Measurements from ENCODE around the gene RUNDC3A. TPM values are rescaled to one million over a fixed set of nuclear protein-coding genes. Genes with fewer than 3 reads are reported as not detected.
A peak's percentile ranks its signal among the peaks of the same experiment; 100 is the strongest.

The RUNDC3A gene
- not detected in 2 replicates for total RNA-seq (2014; rRNA removed; shearing (Covaris generic); ENCODE audit: low replicate concordance)

GRCh38 chr17:44308320-44308818, at the start of gene RUNDC3A:
Gene RUNDC3A (plus strand): TSS chr17:44308601. CDS start chr17:44308833, 232 bp downstream.
- H3K27me3 ChIP-seq = peaks cover 11% of the 10 kb centered on the region
- H3K4me3 ChIP-seq = peak within 1 kb of the TSS; percentile 41
- no peaks in the 10 kb centered on the region for H3K36me3 ChIP-seq

GRCh38 chr17:44258811-44259351, 49.5 kb upstream of the RUNDC3A start:
- peaks cover 18% of the 10 kb centered on the region for H3K27me3 ChIP-seq
- DNase-seq = no peak

More at GRCh38 chr17:44308320-44308818, at the start of gene RUNDC3A:
- H3K9me3 ChIP-seq = no peaks in the 10 kb centered on the region
- peak; percentile 80 for DNase-seq

GRCh38 chr17:44260296-44260695, 48.1 kb upstream of the RUNDC3A start:
- Histone ChIP-seq H3K9me3 (no peaks in the 10 kb centered on the region), H3K4me3 (no peak overlapping the region), H3K27me3 (peaks cover 6% of the 10 kb centered on the region), H3K36me3 (no peaks in the 10 kb centered on the region)
- DNase-seq = no peak

More at GRCh38 chr17:44258811-44259351, 49.5 kb upstream of the RUNDC3A start:
- H3K9me3 ChIP-seq = no peaks in the 10 kb centered on the region
- no peak overlapping the region for H3K4me3 ChIP-seq
- no peaks in the 10 kb centered on the region for H3K36me3 ChIP-seq

GRCh38 chr17:44262654-44263225, 45.7 kb upstream of the RUNDC3A start:
- no peaks in the 10 kb centered on the region for H3K9me3 ChIP-seq
- H3K4me3 ChIP-seq = no peak overlapping the region
- no peaks in the 10 kb centered on the region for H3K27me3 ChIP-seq
- no peak for DNase-seq
- H3K36me3 ChIP-seq = no peaks in the 10 kb centered on the region

- Histone ChIP-seq H3K36me3 (no peaks in the 10 kb centered on the region), H3K4me3 (no peak overlapping the region), H3K9me3 (no peaks in the 10 kb centered on the region), H3K27me3 (no peaks in the 10 kb centered on the region)
- no peak for DNase-seq
Measured at GRCh38 chr17:44263345-44263902, 45.0 kb upstream of the RUNDC3A start.

GRCh38 chr17:44266402-44267164, 41.8 kb upstream of the RUNDC3A start:
- no peak for DNase-seq
- H3K9me3 ChIP-seq = no peaks in the 10 kb centered on the region
- H3K27me3 ChIP-seq = no peaks in the 10 kb centered on the region
- no peak overlapping the region for H3K4me3 ChIP-seq
- H3K36me3 ChIP-seq = no peaks in the 10 kb centered on the region

- Histone ChIP-seq H3K4me3 (no peak overlapping the region), H3K36me3 (no peaks in the 10 kb centered on the region), H3K9me3 (no peaks in the 10 kb centered on the region), H3K27me3 (no peaks in the 10 kb centered on the region)
- DNase-seq = no peak
Measured at GRCh38 chr17:44267165-44267455, 41.3 kb upstream of the RUNDC3A start.

GRCh38 chr17:44267818-44268490, 40.4 kb upstream of the RUNDC3A start, which contains the start of gene SLC4A1:
Gene SLC4A1 (minus strand): TSS chr17:44268135. CDS start chr17:44262866, 5,269 bp downstream.
- Histone ChIP-seq H3K4me3 (no peak within 1 kb of the TSS), H3K9me3 (no peaks in the 10 kb centered on the region), H3K27me3 (no peaks in the 10 kb centered on the region), H3K36me3 (no peaks in the 10 kb centered on the region)
- no peak for DNase-seq

- Histone ChIP-seq H3K36me3 (no peaks in the 10 kb centered on the region), H3K27me3 (no peaks in the 10 kb centered on the region), H3K9me3 (no peaks in the 10 kb centered on the region), H3K4me3 (no peak overlapping the region)
- no peak for DNase-seq
Measured at GRCh38 chr17:44268709-44269534, 39.5 kb upstream of the RUNDC3A start.

- Histone ChIP-seq H3K36me3 (no peaks in the 10 kb centered on the region), H3K9me3 (no peaks in the 10 kb centered on the region), H3K27me3 (no peaks in the 10 kb centered on the region), H3K4me3 (no peak overlapping the region)
- DNase-seq = no peak
Measured at GRCh38 chr17:44269535-44270240, 38.7 kb upstream of the RUNDC3A start.

GRCh38 chr17:44272321-44272951, 36.0 kb upstream of the RUNDC3A start:
- no peak overlapping the region for H3K4me3 ChIP-seq
- no peak for DNase-seq
- no peaks in the 10 kb centered on the region for H3K9me3 ChIP-seq

GRCh38 chr17:44272954-44273353, 35.4 kb upstream of the RUNDC3A start:
- no peak for DNase-seq
- Histone ChIP-seq H3K9me3 (no peaks in the 10 kb centered on the region), H3K27me3 (no peaks in the 10 kb centered on the region), H3K36me3 (no peaks in the 10 kb centered on the region), H3K4me3 (no peak overlapping the region)

More at GRCh38 chr17:44272321-44272951, 36.0 kb upstream of the RUNDC3A start:
- Histone ChIP-seq H3K36me3 (no peaks in the 10 kb centered on the region), H3K27me3 (no peaks in the 10 kb centered on the region)

GRCh38 chr17:44273607-44274006, 34.8 kb upstream of the RUNDC3A start:
- no peak overlapping the region for H3K4me3 ChIP-seq
- H3K9me3 ChIP-seq = no peaks in the 10 kb centered on the region
- H3K36me3 ChIP-seq = no peaks in the 10 kb centered on the region
- no peaks in the 10 kb centered on the region for H3K27me3 ChIP-seq
- DNase-seq = no peak

- H3K9me3 ChIP-seq = no peaks in the 10 kb centered on the region
- H3K36me3 ChIP-seq = no peaks in the 10 kb centered on the region
- no peaks in the 10 kb centered on the region for H3K27me3 ChIP-seq
- no peak overlapping the region for H3K4me3 ChIP-seq
- DNase-seq = peak; percentile 26
Measured at GRCh38 chr17:44277976-44278375, 30.4 kb upstream of the RUNDC3A start.

- no peak for DNase-seq
- Histone ChIP-seq H3K4me3 (no peak overlapping the region), H3K27me3 (no peaks in the 10 kb centered on the region), H3K36me3 (no peaks in the 10 kb centered on the region), H3K9me3 (no peaks in the 10 kb centered on the region)
Measured at GRCh38 chr17:44279346-44279665, 29.1 kb upstream of the RUNDC3A start.

All from MG63 (cell line).